Activated naive CD4-positive, alpha-beta T cell (primary cell): ENCODE measurements around the gene NBPF3.
"Not testable (repeated sequence)": the region's sequence is repeated elsewhere in the genome, so short reads cannot be mapped to it uniquely, and the experiment has no call there.

Source experiments
- DNase-seq, 4 experiments: peaks; one replicate each; lab custom pipeline; 2025; lab: John Stamatoyannopoulos, UW

Gene NBPF3

GRCh38 chr1:21438646-21439312 is 1.2 kb upstream of the NBPF3 start:
- DNase-seq: not testable (repeated sequence)

GRCh38 chr1:21439345-21439720 is 604 bp upstream of the NBPF3 start:
- DNase-seq: no peak

- not testable (repeated sequence) for DNase-seq
Measured at GRCh38 chr1:21440630-21441125, 741 bp downstream of the NBPF3 start.

- DNase-seq: not testable (repeated sequence)
Measured at GRCh38 chr1:21446647-21447046, 6.7 kb downstream of the NBPF3 start.

GRCh38 chr1:21447311-21447710 is 7.4 kb downstream of the NBPF3 start:
- no peak for DNase-seq

GRCh38 chr1:21449906-21450305 is 10.0 kb downstream of the NBPF3 start:
- no peak for DNase-seq

DNA sequence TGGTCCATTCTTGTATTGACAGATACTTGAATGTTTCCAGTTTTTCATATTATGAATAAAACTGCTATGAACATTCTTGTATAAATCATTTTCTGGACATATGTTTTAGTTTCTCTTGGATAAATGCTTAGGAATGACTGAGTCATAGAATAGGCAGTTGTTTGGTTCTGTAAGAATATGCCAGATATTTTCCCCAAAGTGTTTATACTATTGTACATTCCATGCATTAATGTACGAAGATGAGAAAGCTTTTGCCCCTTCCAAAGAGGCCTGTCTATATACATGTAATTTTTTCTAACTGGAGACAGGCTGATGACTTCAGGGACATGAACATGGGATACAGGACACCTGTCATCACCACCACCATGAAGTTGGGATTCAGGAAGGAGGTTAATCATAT is 11.3 kb downstream of the NBPF3 start:
- no peak for DNase-seq

DNA sequence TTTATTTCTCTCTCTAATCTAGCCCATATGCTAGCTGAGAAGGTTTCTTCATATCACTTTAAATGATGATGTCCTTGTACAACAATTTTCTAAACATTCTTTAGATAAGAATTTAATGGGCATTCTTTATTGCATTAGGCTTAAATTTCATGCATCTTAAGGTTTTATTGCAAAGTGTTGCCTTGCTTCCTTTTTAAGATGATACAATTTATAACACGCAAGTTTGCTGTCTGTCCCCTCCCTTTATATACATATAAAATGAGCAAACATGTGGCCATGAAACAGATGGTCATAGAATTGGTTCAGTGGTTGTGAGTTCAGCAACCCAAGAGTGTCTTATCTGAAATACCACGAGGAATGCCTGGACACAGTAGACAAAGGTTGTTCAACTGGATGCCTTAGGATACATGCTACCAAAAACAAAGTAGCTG is 12.1 kb downstream of the NBPF3 start:
- no peak for DNase-seq

GRCh38 chr1:21453964-21454614 is 14.2 kb downstream of the NBPF3 start:
- DNase-seq: not testable (repeated sequence)

DNA sequence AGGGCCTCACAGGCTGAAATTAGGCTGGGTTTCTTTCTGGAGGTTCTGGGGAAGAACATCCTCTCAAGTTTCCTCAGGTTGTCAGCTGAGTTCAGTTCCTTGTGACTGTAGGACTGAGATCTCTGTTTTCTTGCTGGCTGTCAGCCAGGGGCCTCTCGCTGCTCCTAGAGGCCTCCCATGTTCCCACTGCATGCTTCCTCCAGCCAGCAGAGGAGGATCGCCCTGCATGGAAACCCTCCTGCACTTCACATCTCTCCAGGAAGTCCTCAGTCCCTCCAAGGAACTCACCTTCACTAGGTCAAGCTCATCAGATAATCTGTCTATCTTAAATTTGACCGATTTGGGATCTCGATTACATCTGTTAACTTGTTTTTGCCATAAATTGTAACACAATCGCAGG is 15.0 kb downstream of the NBPF3 start:
- not testable (repeated sequence) for DNase-seq

DNA sequence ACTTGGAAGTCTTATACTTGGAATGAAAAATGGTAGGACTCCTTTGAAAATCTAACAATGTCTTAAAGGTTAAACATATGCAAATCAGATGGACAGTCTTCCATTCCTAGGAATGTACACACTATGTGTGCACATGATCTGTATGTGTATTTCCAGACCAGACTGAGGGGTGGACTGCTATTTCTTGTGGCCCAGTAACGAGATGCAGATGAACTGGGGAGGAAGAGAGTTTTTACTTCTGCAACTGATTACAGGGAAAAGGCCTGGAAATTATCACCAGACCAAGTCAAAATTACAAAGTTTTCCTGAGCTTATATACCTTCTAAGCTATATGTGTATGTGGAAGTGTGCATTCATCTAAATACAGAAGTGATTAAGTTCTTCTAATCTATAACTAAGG is 17.7 kb downstream of the NBPF3 start:
- no peak for DNase-seq

DNA sequence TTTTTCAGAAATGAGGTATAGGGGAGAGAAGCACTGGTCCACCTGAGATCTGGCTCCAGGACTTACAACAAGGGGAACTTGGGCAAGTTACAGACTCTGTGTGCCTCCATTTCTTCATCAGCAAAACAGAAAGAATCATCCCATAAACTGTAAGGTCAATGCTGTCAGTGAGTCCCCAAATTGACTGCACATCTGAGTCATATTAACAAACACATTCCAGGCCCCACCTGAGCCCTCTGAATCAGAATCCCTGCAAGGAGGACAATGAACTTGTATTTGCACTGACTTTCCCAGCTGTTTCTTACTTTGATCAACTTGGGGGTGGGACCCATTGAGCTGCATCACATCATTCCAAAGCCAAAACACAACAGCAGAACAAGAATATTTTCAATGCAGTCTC is 25.2 kb downstream of the NBPF3 start:
- not testable (repeated sequence) for DNase-seq

GRCh38 chr1:21467946-21468345 is 28.0 kb downstream of the NBPF3 start:
- not testable (repeated sequence) for DNase-seq

DNA sequence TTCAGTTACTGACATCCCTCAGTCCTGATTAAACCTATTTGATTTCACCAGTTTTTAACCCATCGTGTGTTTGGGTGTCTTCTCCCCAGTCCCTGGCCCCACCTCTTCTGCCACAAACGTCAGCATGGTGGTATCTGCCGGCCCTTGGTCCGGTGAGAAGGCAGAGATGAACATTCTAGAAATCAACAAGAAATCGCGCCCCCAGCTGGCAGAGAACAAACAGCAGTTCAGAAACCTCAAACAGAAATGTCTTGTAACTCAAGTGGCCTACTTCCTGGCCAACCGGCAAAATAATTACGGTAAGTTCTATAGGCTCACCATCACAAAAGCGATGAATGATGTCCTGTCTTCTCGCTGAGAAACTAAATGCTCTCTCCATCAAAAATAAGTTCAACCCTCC is 28.7 kb downstream of the NBPF3 start:
- DNase-seq: no peak

DNA sequence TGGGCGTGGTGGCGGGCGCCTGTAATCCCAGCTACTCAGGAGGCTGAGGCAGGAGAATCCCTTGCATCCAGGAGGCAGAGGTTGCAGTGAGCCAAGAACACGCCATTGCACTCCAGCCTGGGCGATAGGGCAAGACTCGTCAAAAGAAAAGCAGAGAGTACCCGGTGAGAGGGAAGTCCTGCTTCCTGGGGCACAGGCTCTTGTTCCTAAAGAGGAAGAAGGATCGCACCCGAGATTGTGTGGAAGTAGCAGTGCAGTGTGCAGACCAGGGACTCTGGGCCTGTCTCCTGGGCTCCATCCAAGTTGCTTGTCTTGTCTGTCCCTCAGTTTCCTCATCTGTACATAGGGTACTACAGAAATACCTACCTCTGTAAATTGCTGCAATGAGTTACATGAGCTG is 29.6 kb downstream of the NBPF3 start:
- DNase-seq: no peak

DNA sequence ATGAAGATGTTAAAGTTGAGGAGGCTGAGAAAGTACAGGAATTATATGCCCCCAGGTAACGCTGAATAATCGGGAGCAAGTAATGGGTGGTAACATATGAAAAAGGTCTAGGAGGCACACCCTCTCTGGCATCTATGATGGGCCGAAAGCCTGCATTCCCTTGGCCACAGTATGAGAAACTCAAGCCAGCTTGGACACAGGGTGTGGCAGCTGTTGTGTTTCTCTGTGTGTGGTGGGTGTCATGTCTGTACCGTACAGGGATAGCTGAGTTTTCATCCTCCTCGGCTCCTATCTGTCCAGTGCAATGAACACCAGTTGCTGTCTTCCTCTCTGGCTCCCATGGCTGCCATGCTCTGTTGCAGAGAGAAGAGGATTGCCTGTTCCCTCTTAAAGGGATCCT is 32.9 kb downstream of the NBPF3 start:
- no peak for DNase-seq

GRCh38 chr1:21478356-21478755 is 38.4 kb downstream of the NBPF3 start:
- DNase-seq: no peak

GRCh38 chr1:21483881-21484280 is 43.9 kb downstream of the NBPF3 start:
- DNase-seq: not testable (repeated sequence)

DNA sequence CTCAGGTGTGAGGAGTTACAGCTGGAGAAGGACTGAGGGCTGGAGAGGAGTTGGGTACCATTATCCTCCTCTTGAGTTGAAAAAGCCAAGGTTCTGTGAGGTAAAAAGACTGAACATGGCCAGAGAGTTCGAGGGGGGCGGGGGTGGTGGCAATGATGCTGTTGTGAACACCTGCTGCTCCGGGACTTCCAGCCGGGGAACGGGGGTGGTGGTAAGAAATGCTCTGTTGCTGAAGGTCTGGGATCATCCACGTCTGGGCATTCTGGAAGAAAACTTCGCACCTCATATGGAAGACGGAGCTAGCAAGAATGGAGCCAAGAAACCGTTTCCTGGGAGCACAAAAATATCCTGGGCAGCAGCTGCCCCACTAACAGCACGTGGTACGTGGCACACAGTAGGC is 49.2 kb downstream of the NBPF3 start:
- DNase-seq: no peak

GRCh38 chr1:21490774-21491487 is 51.0 kb downstream of the NBPF3 start:
- no peak for DNase-seq

GRCh38 chr1:21491488-21492355 is 51.8 kb downstream of the NBPF3 start:
- no peak for DNase-seq

GRCh38 chr1:21492356-21492625 is 52.4 kb downstream of the NBPF3 start:
- no peak for DNase-seq
